Suprapubic skin (tissue), 4 donors: Measurements from ENCODE around the gene C3orf49. TPM values are rescaled to one million over a fixed set of nuclear protein-coding genes. Genes with fewer than 3 reads are reported as not detected.

Experiments used
- DNase-seq, 2 donors: peaks; one replicate each; pipeline ENCODE4 v3.0.0-alpha.2; 2019; ENCODE audit warnings: low spot score in 2 of 2
- H3K27ac ChIP-seq: fragments of 200-600 bp; sonication (generic); one replicate; pipeline ENCODE4 v1.5.1; 2019
- H3K27me3 ChIP-seq: fragments of 200-600 bp; sonication (generic); one replicate; pipeline ENCODE4 v1.5.1; 2019
- H3K36me3 ChIP-seq: fragments of 200-600 bp; sonication (generic); one replicate; pipeline ENCODE4 v1.5.1; 2019
- H3K4me1 ChIP-seq: fragments of 200-600 bp; sonication (generic); one replicate; pipeline ENCODE4 v1.5.1; 2019
- H3K4me3 ChIP-seq: fragments of 200-600 bp; sonication (generic); one replicate; pipeline ENCODE4 v1.5.1; 2019; ENCODE audit warnings: mild to moderate bottlenecking
- H3K9me3 ChIP-seq: fragments of 200-600 bp; sonication (generic); one replicate; pipeline ENCODE4 v1.5.1; 2019
- EP300 ChIP-seq: sonication (generic); formaldehyde crosslinking; IDR thresholded peaks from one replicate; pipeline ENCODE4 v1.6.1; 2017; ENCODE audit warnings: antibody characterized with exemption
- POLR2A ChIP-seq, 2 donors: fragments of 450-650 bp; IDR thresholded peaks; one replicate each; pipeline ENCODE4 v1.6.1; 2017; ENCODE audit warnings: antibody characterized with exemption in 2 of 2, mild to moderate bottlenecking in 2 of 2, moderate library complexity in 2 of 2
- POLR2AphosphoS5 ChIP-seq, 3 donors: sonication (generic); formaldehyde crosslinking; IDR thresholded peaks; one replicate each; pipeline ENCODE4 v1.6.1; 2017; ENCODE audit warnings: antibody characterized with exemption in 3 of 3
- WGBS: methylation state at CpG from one replicate; pipeline ENCODE4 v1.1.5; 2018; 5-methylcytosine and 5-hydroxymethylcytosine counted together
- total RNA-seq, 4 donors: library from RNA; depleted of rRNA; stranded (reverse); fragments of >200 nt; gene quantifications; one replicate each; pipeline ENCODE4 v1.1.0, GENCODE V29; 2016
- TF ChIP-seq, protein P1 (sequence below), 2 donors: fragments of 200-600 bp in 1 of 2; fragments of 450-650 bp in 1 of 2; sonication (generic) in 1 of 2; IDR thresholded peaks; one replicate each; pipeline ENCODE4 v1.5.1; 2016 to 2019; ENCODE audit warnings: antibody characterized with exemption in 2 of 2, mild to moderate bottlenecking in 1 of 2, moderate library complexity in 1 of 2

The C3orf49 gene
- total RNA-seq, 4 donors from 2014 or later: not detected

GRCh38 chr3:63857311-63857710 is 38.2 kb downstream of the C3orf49 start:
- no peak overlapping the region for H3K27ac ChIP-seq
- WGBS: 91% methylated on average over 2 of the region's 2 CpGs
- TF ChIP-seq EP300 (no peak), POLR2AphosphoS5 (IDR thresholded peaks at IDR 0.05) (no peak), POLR2A (IDR thresholded peaks at IDR 0.05) (no peak)
- TF ChIP-seq, protein P1, sequence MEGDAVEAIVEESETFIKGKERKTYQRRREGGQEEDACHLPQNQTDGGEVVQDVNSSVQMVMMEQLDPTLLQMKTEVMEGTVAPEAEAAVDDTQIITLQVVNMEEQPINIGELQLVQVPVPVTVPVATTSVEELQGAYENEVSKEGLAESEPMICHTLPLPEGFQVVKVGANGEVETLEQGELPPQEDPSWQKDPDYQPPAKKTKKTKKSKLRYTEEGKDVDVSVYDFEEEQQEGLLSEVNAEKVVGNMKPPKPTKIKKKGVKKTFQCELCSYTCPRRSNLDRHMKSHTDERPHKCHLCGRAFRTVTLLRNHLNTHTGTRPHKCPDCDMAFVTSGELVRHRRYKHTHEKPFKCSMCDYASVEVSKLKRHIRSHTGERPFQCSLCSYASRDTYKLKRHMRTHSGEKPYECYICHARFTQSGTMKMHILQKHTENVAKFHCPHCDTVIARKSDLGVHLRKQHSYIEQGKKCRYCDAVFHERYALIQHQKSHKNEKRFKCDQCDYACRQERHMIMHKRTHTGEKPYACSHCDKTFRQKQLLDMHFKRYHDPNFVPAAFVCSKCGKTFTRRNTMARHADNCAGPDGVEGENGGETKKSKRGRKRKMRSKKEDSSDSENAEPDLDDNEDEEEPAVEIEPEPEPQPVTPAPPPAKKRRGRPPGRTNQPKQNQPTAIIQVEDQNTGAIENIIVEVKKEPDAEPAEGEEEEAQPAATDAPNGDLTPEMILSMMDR (IDR thresholded peaks at IDR 0.05): no peak
- H3K36me3 ChIP-seq: no peaks in the 10 kb centered on the region
- H3K9me3 ChIP-seq: no peaks in the 10 kb centered on the region
- no peaks in the 10 kb centered on the region for H3K27me3 ChIP-seq
- DNase-seq: no peak
- no peak overlapping the region for H3K4me3 ChIP-seq
- peaks cover 17% of the 10 kb centered on the region for H3K4me1 ChIP-seq

GRCh38 chr3:63860776-63861175 is 41.7 kb downstream of the C3orf49 start:
- H3K4me3 ChIP-seq: no peak overlapping the region
- H3K27ac ChIP-seq: no peak overlapping the region
- H3K4me1 ChIP-seq: peaks cover 29% of the 10 kb centered on the region
- TF ChIP-seq POLR2A (IDR thresholded peaks at IDR 0.05) (no peak), POLR2AphosphoS5 (IDR thresholded peaks at IDR 0.05) (no peak), EP300 (no peak)
- TF ChIP-seq, protein P1 (IDR thresholded peaks at IDR 0.05): no peak
- H3K36me3 ChIP-seq: no peaks in the 10 kb centered on the region
- no peaks in the 10 kb centered on the region for H3K27me3 ChIP-seq
- no peaks in the 10 kb centered on the region for H3K9me3 ChIP-seq
- WGBS: 89% methylated on average over 3 of the region's 3 CpGs
- DNase-seq: no peak

DNA sequence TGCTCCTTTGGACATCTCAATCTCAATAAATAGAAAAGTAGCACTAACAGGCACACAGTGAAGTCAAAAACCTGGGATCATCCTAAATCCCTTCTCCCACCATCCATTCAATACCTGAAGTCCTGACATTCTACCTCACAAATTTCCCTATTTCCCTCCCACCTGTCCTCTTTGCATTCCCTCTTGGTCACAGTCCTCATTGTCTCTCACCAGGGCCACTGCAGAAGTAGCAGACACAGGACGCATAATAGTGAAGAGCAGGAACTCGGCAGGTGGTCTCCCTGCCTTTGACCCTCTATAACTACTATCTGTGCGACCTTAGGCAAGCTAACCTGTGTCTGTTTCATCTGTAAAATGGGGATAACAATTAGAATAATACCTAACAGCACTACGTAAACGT is 42.2 kb downstream of the C3orf49 start:
- 90% methylated on average over 5 of the region's 5 CpGs for WGBS
- no peak for DNase-seq
- no peaks in the 10 kb centered on the region for H3K27me3 ChIP-seq

DNA sequence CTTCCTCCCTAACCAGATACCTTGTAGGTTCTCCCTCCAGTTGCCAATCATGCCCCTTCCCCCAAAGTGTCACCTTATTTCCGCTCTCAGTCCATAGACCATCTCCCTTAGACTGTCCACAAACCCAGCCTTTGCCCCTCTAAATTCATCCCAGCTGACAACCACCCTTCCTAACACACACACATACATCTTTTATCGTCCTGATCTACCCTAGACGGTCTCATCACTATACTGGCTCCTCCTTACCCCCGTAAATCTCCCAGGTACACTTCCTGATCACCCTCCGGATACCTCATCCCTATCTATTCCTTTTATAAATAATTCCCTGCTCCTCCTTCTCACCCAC is 43.7 kb downstream of the C3orf49 start:
- Histone ChIP-seq H3K27me3 (no peaks in the 10 kb centered on the region), H3K4me1 (peaks cover 28% of the 10 kb centered on the region), H3K9me3 (no peaks in the 10 kb centered on the region), H3K4me3 (peak overlapping the region; percentile 81), H3K27ac (peak overlapping the region; percentile 92), H3K36me3 (peaks cover 5% of the 10 kb centered on the region)
- no peak for DNase-seq
- WGBS: 22% methylated on average over 5 of the region's 5 CpGs
- TF ChIP-seq POLR2AphosphoS5 (IDR thresholded peaks at IDR 0.05): no peak
- TF ChIP-seq EP300: no peak
- TF ChIP-seq, protein P1 (IDR thresholded peaks at IDR 0.05): no peak
- no peak for TF ChIP-seq POLR2A (IDR thresholded peaks at IDR 0.05)

More for the DNA sequence above, 42.2 kb downstream of the C3orf49 start:
- H3K4me3 ChIP-seq: no peak overlapping the region
- no peaks in the 10 kb centered on the region for H3K9me3 ChIP-seq
- H3K4me1 ChIP-seq: peaks cover 28% of the 10 kb centered on the region
- H3K36me3 ChIP-seq: no peaks in the 10 kb centered on the region
- no peak overlapping the region for H3K27ac ChIP-seq
- TF ChIP-seq POLR2AphosphoS5 (IDR thresholded peaks at IDR 0.05) (no peak), POLR2A (IDR thresholded peaks at IDR 0.05) (no peak), EP300 (no peak)
- TF ChIP-seq, protein P1 (IDR thresholded peaks at IDR 0.05): no peak

DNA sequence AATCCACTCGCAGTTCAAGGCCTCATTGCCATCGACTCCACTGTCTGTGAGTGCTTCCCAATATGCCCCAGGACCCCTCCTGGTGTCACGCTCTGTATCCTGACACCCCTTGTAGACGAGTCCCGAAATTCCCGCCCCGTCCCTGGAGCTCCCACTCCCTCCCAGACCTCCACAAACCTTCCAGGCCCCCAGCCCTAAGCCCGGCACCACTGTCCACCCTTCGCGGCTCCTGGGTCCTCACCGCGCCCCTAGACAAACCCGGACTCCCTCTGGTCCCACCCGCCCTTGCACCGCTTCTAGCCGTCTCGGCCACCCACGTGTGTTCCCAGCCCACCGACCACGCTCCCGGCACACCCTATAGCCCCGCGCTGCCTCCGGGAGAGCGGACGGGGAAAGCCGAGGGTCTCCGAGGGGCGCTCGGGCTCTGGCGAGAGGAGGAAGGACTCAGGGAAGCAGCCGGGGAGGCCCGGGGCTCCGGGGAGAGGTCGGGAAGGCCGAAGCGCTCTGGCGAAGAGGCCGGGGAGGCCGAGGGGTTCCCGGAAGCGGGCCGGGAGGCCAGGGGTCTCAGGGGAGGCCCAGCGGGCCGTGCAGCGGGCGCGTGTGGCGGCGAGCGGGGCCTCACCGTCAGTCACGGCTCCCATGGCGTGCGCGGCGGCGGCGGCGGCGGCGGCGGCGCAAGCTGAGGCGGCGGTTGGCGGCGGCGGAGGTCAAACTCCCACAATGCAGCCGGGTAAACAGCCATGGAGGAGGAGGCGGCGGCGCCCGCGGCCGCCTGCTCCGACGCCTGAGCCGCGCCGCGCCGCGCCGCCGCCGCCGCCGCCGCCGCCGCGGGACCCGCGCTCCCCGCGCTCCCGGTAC is 44.3 kb downstream of the C3orf49 start, which contains the start of the genes ATXN7 and THOC7:
Gene ATXN7, plus strand, starts transcription at position 718 of the 858 bp plus-strand sequence. CDS start 48,732 bp downstream, outside the sequence.
Gene THOC7, minus strand, starts transcription at position 656 of the 858 bp plus-strand sequence. Its CDS starts 15 bp downstream, at position 641.
- Histone ChIP-seq H3K27ac (peak within 1 kb of the TSS; percentile 92), H3K36me3 (peaks cover 5% of the 10 kb centered on the region), H3K4me1 (peaks cover 28% of the 10 kb centered on the region), H3K27me3 (no peaks in the 10 kb centered on the region), H3K9me3 (no peaks in the 10 kb centered on the region), H3K4me3 (peak within 1 kb of the TSS; percentile 81)
- peak; percentile 77 to 87 for DNase-seq
- 3% methylated on average over 25 of the region's 98 CpGs for WGBS
- no peak for TF ChIP-seq EP300
- peak in 1 of 2 donors; percentile 34 for TF ChIP-seq POLR2A (IDR thresholded peaks at IDR 0.05)
